DND-41 (cell line): ENCODE results near the gene POLRMT.
"Not testable (repeated sequence)": the region's sequence is repeated elsewhere in the genome, so short reads cannot be mapped to it uniquely, and the experiment has no call there.

Experiments used
- ATAC-seq: fragments of 200-7000 bp; cut with Tn5 transposase; 3 replicates; pipeline ENCODE4 v1.9.1; 2021; ENCODE audit warnings: low read depth; ENCODE audit not compliant: insufficient read depth
- DNase-seq: peaks from one replicate; pipeline ENCODE4 v3.0.0-alpha.2; 2020
- H2AFZ ChIP-seq: 2 replicates; pipeline ENCODE4 v1.6.0; 2012; ENCODE audit warnings: low read depth, low read length
- H3K27ac ChIP-seq: 2 replicates; pipeline ENCODE4 v1.5.1; 2012; ENCODE audit warnings: low read length, inconsistent platforms
- H3K27me3 ChIP-seq: fragments of 200-600 bp; sonication (generic); 2 replicates; pipeline ENCODE4 v1.6.0; 2012; ENCODE audit warnings: low read length, mild to moderate bottlenecking, inconsistent platforms; ENCODE audit not compliant: insufficient read depth, poor library complexity
- H3K36me3 ChIP-seq: 2 replicates; pipeline ENCODE4 v1.5.1; 2012; ENCODE audit warnings: low read length, inconsistent platforms; ENCODE audit not compliant: insufficient read depth
- H3K4me1 ChIP-seq: 2 replicates; pipeline ENCODE4 v1.5.1; 2012; ENCODE audit warnings: mild to moderate bottlenecking, low read length; ENCODE audit not compliant: insufficient read depth
- H3K4me2 ChIP-seq: 2 replicates; pipeline ENCODE4 v1.6.0; 2012; ENCODE audit warnings: mild to moderate bottlenecking, moderate library complexity, low read length, inconsistent platforms; ENCODE audit not compliant: insufficient read depth
- H3K4me3 ChIP-seq, 2 experiments: fragments of 200-600 bp in 1 of 2; shearing (Covaris generic) in 1 of 2; 2 replicates each; pipeline ENCODE4 v1.5.1; 2012 to 2016; ENCODE audit warnings: inconsistent platforms in 2 of 2, low read length in 2 of 2, mild to moderate bottlenecking in 2 of 2, low read depth in 1 of 2, moderate library complexity in 1 of 2
- H3K79me2 ChIP-seq: 2 replicates; pipeline ENCODE4 v1.6.0; 2012; ENCODE audit warnings: low read length, inconsistent platforms; ENCODE audit not compliant: insufficient read depth
- H3K9ac ChIP-seq: 2 replicates; pipeline ENCODE4 v1.6.0; 2012; ENCODE audit warnings: low read depth, mild to moderate bottlenecking, inconsistent platforms, low read length, moderate library complexity
- H3K9me3 ChIP-seq: 2 replicates; pipeline ENCODE4 v1.5.1; 2012; ENCODE audit warnings: low read length, moderate library complexity, mild to moderate bottlenecking, inconsistent platforms; ENCODE audit not compliant: insufficient read depth, severe bottlenecking
- H4K20me1 ChIP-seq: 2 replicates; pipeline ENCODE4 v1.6.0; 2012; ENCODE audit warnings: low read length; ENCODE audit not compliant: insufficient read depth
- EZH2 ChIP-seq: IDR thresholded peaks from 3 replicates; pipeline ENCODE4 v1.6.1; 2012; ENCODE audit warnings: borderline replicate concordance, low read depth, mild to moderate bottlenecking, moderate library complexity, low read length, inconsistent platforms; ENCODE audit not compliant: severe bottlenecking
- TF ChIP-seq, protein P1 (sequence below): IDR thresholded peaks from 2 replicates; pipeline ENCODE4 v1.5.1; 2012; ENCODE audit warnings: borderline replicate concordance, low read length, moderate library complexity, mild to moderate bottlenecking; ENCODE audit not compliant: poor library complexity, severe bottlenecking; ENCODE audit errors: extremely low read depth

The POLRMT gene

DNA sequence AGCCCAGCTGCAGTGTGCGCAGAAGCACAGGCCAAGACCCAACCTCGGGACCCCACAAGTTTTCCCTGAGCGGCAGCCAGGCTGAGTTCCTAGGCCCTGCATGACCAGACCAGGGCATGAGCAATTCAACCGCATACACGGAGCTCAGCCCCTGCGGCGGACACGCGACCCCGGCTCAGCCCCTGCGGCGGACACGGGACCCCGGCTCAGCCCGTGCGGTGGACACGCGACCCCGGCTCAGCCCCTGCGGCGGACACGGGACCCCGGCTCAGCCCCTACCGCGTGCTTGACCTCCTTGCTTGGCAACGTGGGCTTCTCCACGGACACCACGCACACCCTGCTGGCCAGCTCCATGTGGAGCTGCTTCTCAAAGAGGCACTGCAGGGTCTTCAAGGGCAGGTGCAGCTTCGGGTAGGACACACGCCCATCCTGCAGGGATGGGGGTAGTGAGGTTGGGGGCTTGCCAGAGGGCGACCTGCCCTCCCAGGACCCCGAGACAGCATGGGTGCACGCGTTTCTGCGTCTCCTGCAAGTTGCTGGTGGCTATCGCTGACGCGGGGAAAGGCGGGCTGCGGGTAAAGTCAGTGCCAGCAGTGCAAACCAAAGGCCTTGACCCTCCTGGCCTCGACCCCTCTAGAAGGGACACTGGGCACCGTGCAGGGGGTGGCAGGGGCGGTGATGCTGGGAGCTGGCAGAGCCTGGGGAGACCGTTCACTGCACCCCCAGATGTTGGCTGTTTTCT, 10.0 kb downstream of the POLRMT start:
- 0 out of 2 replicates have a peak, but pooled peaks cover 2% of the 10 kb centered on the region for H3K4me1 ChIP-seq
- peaks cover 11% of the 10 kb centered on the region; the same call in 1 of the 2 replicates for H3K79me2 ChIP-seq
- H3K4me2 ChIP-seq = no peak overlapping the region
- H3K4me3 ChIP-seq = no peak overlapping the region
- DNase-seq (no peak), ATAC-seq (no peak)
- H3K9ac ChIP-seq = no peak overlapping the region
- peaks cover 81% of the 10 kb centered on the region for H3K36me3 ChIP-seq
- H3K27me3 ChIP-seq = no peaks in the 10 kb centered on the region
- peaks cover 21% of the 10 kb centered on the region for H4K20me1 ChIP-seq
- no peaks in the 10 kb centered on the region for H3K9me3 ChIP-seq
- no peak overlapping the region for H3K27ac ChIP-seq
- TF ChIP-seq EZH2 = no peak
- TF ChIP-seq, protein P1, sequence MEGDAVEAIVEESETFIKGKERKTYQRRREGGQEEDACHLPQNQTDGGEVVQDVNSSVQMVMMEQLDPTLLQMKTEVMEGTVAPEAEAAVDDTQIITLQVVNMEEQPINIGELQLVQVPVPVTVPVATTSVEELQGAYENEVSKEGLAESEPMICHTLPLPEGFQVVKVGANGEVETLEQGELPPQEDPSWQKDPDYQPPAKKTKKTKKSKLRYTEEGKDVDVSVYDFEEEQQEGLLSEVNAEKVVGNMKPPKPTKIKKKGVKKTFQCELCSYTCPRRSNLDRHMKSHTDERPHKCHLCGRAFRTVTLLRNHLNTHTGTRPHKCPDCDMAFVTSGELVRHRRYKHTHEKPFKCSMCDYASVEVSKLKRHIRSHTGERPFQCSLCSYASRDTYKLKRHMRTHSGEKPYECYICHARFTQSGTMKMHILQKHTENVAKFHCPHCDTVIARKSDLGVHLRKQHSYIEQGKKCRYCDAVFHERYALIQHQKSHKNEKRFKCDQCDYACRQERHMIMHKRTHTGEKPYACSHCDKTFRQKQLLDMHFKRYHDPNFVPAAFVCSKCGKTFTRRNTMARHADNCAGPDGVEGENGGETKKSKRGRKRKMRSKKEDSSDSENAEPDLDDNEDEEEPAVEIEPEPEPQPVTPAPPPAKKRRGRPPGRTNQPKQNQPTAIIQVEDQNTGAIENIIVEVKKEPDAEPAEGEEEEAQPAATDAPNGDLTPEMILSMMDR = no peak
- no peak overlapping the region for H2AFZ ChIP-seq

DNA sequence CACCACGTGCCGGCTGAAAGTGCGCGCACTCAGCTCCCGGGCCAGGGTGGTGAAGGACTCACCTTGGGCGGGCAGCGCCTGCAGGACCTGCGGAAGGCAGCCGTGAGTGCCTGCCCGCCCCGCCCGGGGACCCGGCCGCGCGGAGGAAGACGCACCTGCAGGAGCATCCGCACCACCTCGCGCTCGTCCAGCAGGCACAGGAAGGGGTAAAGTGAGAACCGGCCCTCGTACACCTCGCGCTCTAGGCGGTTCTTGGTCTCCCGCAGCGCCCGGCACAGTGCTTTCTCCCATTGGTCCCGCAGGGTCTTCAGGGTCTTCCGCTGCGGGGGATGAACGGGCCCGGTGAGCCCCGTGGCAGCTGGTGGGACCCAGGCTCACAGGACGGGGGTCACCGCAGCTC, 10.7 kb downstream of the POLRMT start:
- ATAC-seq (no peak), DNase-seq (no peak)
- Histone ChIP-seq H2AFZ (no peak overlapping the region), H3K27ac (no peak overlapping the region), H3K27me3 (no peaks in the 10 kb centered on the region), H3K9me3 (no peaks in the 10 kb centered on the region), H3K36me3 (peaks cover 80% of the 10 kb centered on the region), H3K4me2 (no peak overlapping the region), H3K4me1 (no peaks in the 10 kb centered on the region), H3K4me3 (no peak overlapping the region), H4K20me1 (peaks cover 16% of the 10 kb centered on the region), H3K9ac (no peak overlapping the region), H3K79me2 (peaks cover 4% of the 10 kb centered on the region; the same call in 1 of the 2 replicates)
- no peak for TF ChIP-seq EZH2
- TF ChIP-seq, protein P1 = no peak

DNA sequence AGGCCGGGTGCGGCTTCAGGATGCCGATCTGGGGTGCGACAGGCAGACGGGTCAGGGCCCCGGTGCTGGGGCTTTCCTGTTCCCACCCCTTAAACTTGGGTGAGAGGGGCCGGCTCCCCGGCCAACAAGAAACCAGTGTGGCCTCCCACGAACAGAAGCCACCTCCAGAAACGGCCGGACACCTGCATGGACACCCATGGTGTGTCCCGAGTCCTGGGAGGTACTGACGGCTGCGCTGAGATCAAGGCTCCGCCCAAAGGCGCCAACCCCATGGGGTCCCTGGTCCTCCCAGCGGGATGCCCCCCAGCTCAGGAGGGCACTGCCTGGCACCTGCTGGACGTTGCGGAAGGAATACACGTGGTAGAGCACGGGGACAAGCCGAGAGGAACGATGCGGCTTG, 11.5 kb downstream of the POLRMT start:
- ATAC-seq (no peak), DNase-seq (no peak)
- H3K4me2 ChIP-seq = no peak overlapping the region
- no peak overlapping the region for H3K27ac ChIP-seq
- H3K27me3 ChIP-seq = no peaks in the 10 kb centered on the region
- peaks cover 82% of the 10 kb centered on the region for H3K36me3 ChIP-seq
- peaks cover 16% of the 10 kb centered on the region for H4K20me1 ChIP-seq
- H3K4me3 ChIP-seq = no peak overlapping the region
- H3K4me1 ChIP-seq = no peaks in the 10 kb centered on the region
- no peaks in the 10 kb centered on the region; the same call in 1 of the 2 replicates for H3K79me2 ChIP-seq
- TF ChIP-seq, protein P1 = no peak
- no peak for TF ChIP-seq EZH2
- no peak overlapping the region for H3K9ac ChIP-seq
- no peaks in the 10 kb centered on the region for H3K9me3 ChIP-seq
- no peak overlapping the region for H2AFZ ChIP-seq

DNA sequence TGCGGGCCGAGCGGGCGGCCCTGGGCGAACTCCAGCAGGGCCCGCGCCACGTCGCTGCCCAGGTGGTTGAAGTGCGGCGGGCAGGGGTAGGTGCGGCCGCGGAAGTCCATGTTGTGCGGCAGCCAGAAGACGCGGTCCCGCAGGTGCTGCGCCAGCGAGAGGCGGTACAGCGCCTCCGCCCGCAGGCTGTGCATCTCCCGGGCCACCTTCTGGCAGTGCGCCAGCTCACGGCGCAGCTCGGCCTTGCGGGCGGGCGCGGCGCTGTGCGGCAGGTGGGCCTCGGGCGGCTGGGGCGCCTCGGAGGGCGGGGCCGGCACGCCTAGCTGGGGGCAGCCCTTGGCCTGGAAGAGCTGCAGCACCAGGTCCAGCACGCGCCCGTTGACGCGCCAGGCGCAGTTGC, 12.1 kb downstream of the POLRMT start:
- not testable (repeated sequence) for H3K9ac ChIP-seq, ATAC-seq

More for the DNA sequence above, 12.1 kb downstream of the POLRMT start:
- not testable (repeated sequence) for H3K4me3 ChIP-seq, DNase-seq, H3K9me3 ChIP-seq, H3K4me1 ChIP-seq, H3K79me2 ChIP-seq, H3K4me2 ChIP-seq, H3K27ac ChIP-seq, H3K27me3 ChIP-seq, H2AFZ ChIP-seq
- H3K36me3 ChIP-seq = peaks cover 82% of the 10 kb centered on the region
- peaks cover 16% of the 10 kb centered on the region for H4K20me1 ChIP-seq
